IMR-90 (cell line): ENCODE measurements around the gene OR2T29. TPM values are rescaled to one million over a fixed set of nuclear protein-coding genes. Genes with fewer than 3 reads are reported as not detected.

Experiments
- ATAC-seq: fragments of 200-7000 bp; cut with Tn5 transposase; 2 replicates; pipeline ENCODE4 v1.9.1; 2020; ENCODE audit warnings: low read depth, mild to moderate bottlenecking, moderate library complexity
- BruUV-seq: library from RNA; stranded (reverse); fragments of 400-500 nt; replicated peaks from 2 replicates; lab custom pipeline; 2021; lab: Mats Ljungman, UMichigan
- CTCF ChIA-PET: fragments of 300-600 bp; formaldehyde crosslinking; extraction: SDS; loops from one replicate; lab custom pipeline; 2021; ENCODE audit warnings: antibody characterized with exemption; lab: Yijun Ruan, JAX
- POLR2A ChIA-PET: fragments of 300-600 bp; sonication (Branson Sonifier 250); formaldehyde crosslinking; loops from one replicate; lab custom pipeline; 2022; ENCODE audit warnings: antibody characterized with exemption; ENCODE audit not compliant: unreplicated experiment; lab: Charles Lee
- DNase-seq: peaks from one replicate; pipeline ENCODE4 v3.0.0; 2013
- H2AFZ ChIP-seq: replicated peaks from 2 replicates; pipeline ENCODE3; 2013; ENCODE audit warnings: low read length, mild to moderate bottlenecking; ENCODE audit not compliant: poor library complexity
- H2AK5ac ChIP-seq: 2 replicates; pipeline ENCODE4 v1.6.1; 2013; ENCODE audit warnings: low read depth, low read length, inconsistent platforms
- H2AK9ac ChIP-seq: replicated peaks from 2 replicates; pipeline ENCODE3; 2013; ENCODE audit warnings: mild to moderate bottlenecking, low read depth, low read length, moderate library complexity; ENCODE audit not compliant: poor library complexity
- H2BK120ac ChIP-seq: 2 replicates; pipeline ENCODE4 v1.6.1; 2013; ENCODE audit warnings: low read depth, low read length, inconsistent platforms
- H2BK15ac ChIP-seq: 3 replicates; pipeline ENCODE4 v1.6.1; 2013; ENCODE audit warnings: low read depth, low read length, inconsistent platforms
- H2BK20ac ChIP-seq: 2 replicates; pipeline ENCODE4 v1.6.1; 2013; ENCODE audit warnings: low read depth, mild to moderate bottlenecking, inconsistent platforms, low read length, moderate library complexity
- H2BK5ac ChIP-seq: 2 replicates; pipeline ENCODE4 v1.6.1; 2013; ENCODE audit warnings: mild to moderate bottlenecking, low read depth, low read length, inconsistent platforms; ENCODE audit not compliant: poor library complexity, severe bottlenecking
- H3K14ac ChIP-seq: replicated peaks from 2 replicates; pipeline ENCODE4 v1.6.1; 2013; ENCODE audit warnings: low read depth, low read length, inconsistent platforms
- H3K18ac ChIP-seq: 2 replicates; pipeline ENCODE4 v1.6.1; 2013; ENCODE audit warnings: low read depth, low read length, control low read depth
- H3K23ac ChIP-seq: 2 replicates; pipeline ENCODE4 v1.6.1; 2013; ENCODE audit warnings: low read depth, low read length, inconsistent platforms
- H3K27ac ChIP-seq: 2 replicates; pipeline ENCODE4 v1.5.1; 2013; ENCODE audit warnings: mild to moderate bottlenecking, control low read depth, low read length; ENCODE audit not compliant: insufficient read depth
- H3K27me3 ChIP-seq: 2 replicates; pipeline ENCODE4 v1.6.1; 2013; ENCODE audit warnings: low read length; ENCODE audit not compliant: control insufficient read depth, insufficient read depth
- H3K36me3 ChIP-seq: 2 replicates; pipeline ENCODE4 v1.6.1; 2013; ENCODE audit warnings: low read length, mixed read lengths; ENCODE audit not compliant: control insufficient read depth, insufficient read depth
- H3K4ac ChIP-seq: 2 replicates; pipeline ENCODE4 v1.6.1; 2013; ENCODE audit warnings: low read depth, low read length, inconsistent platforms
- H3K4me1 ChIP-seq: 2 replicates; pipeline ENCODE4 v1.6.1; 2013; ENCODE audit warnings: low read length, mixed read lengths; ENCODE audit not compliant: control insufficient read depth, insufficient read depth
- H3K4me2 ChIP-seq: 2 replicates; pipeline ENCODE4 v1.6.1; 2013; ENCODE audit warnings: low read depth, mild to moderate bottlenecking, control low read depth, low read length, moderate library complexity
- H3K4me3 ChIP-seq: 2 replicates; pipeline ENCODE4 v1.5.1; 2013; ENCODE audit warnings: low read depth, mild to moderate bottlenecking, control low read depth, low read length, moderate library complexity; ENCODE audit not compliant: insufficient read depth
- H3K56ac ChIP-seq: 2 replicates; pipeline ENCODE4 v1.6.1; 2013; ENCODE audit warnings: low read length, inconsistent platforms; ENCODE audit not compliant: insufficient read depth; ENCODE audit errors: extremely low read depth
- H3K79me1 ChIP-seq, 2 experiments: 2 replicates each; pipeline ENCODE4 v1.6.1; 2013; ENCODE audit warnings: low read length in 2 of 2, inconsistent platforms in 1 of 2, low read depth in 1 of 2
- H3K9ac ChIP-seq: 2 replicates; pipeline ENCODE4 v1.6.1; 2013; ENCODE audit warnings: low read depth, low read length, control low read depth
- H3K9me1 ChIP-seq: 2 replicates; pipeline ENCODE4 v1.6.1; 2013; ENCODE audit warnings: low read length, inconsistent platforms; ENCODE audit not compliant: insufficient read depth
- H3K9me3 ChIP-seq: 2 replicates; pipeline ENCODE4 v1.6.1; 2013; ENCODE audit warnings: low read length; ENCODE audit not compliant: control insufficient read depth, insufficient read depth
- H4K20me1 ChIP-seq: 2 replicates; pipeline ENCODE4 v1.6.1; 2013; ENCODE audit warnings: low read length, inconsistent platforms; ENCODE audit not compliant: insufficient read depth
- H4K5ac ChIP-seq: 2 replicates; pipeline ENCODE4 v1.6.1; 2013; ENCODE audit warnings: mild to moderate bottlenecking, low read depth, low read length, control low read depth
- H4K8ac ChIP-seq, 2 experiments: 2 replicates each; pipeline ENCODE4 v1.6.1; 2013; ENCODE audit warnings: low read depth in 2 of 2, low read length in 2 of 2, control low read depth in 1 of 2, inconsistent platforms in 1 of 2
- H4K91ac ChIP-seq: 2 replicates; pipeline ENCODE4 v1.6.1; 2013; ENCODE audit warnings: low read depth, low read length, inconsistent platforms; ENCODE audit not compliant: insufficient read depth
- BHLHE40 ChIP-seq: fragments of 150-350 bp; IDR thresholded peaks from 2 replicates; pipeline ENCODE4 v1.6.1; 2016; ENCODE audit warnings: mild to moderate bottlenecking, low read depth, low read length
- FOS ChIP-seq: fragments of 150-350 bp; IDR thresholded peaks from 2 replicates; pipeline ENCODE4 v1.6.1; 2016; ENCODE audit warnings: low read depth, low read length
- RFX5 ChIP-seq: IDR thresholded peaks from 2 replicates; pipeline ENCODE4 v1.8.0; 2012; ENCODE audit warnings: low read depth, mild to moderate bottlenecking, low read length, moderate library complexity
- WGBS, 2 experiments: methylation state at CpG; one replicate each; pipeline versions ENCODE4 v1.1.5 to v1.1.7; 2013; ENCODE audit warnings: missing lambda C conversion rate in 2 of 2; ENCODE audit not compliant: insufficient read length in 1 of 2; ENCODE audit errors: extremely low coverage in 2 of 2; 5-methylcytosine and 5-hydroxymethylcytosine counted together
- dilution Hi-C: fragments of 300-500 bp; cut with HindIII; formaldehyde crosslinking; loops from one replicate; pipeline ENCODE4 v1.14.3; 2018; ENCODE audit warnings: low sequenced_read_pairs; ENCODE audit not compliant: unreplicated experiment
- in situ Hi-C: fragments of 300-500 bp; cut with MboI; formaldehyde crosslinking; loops from 3 replicates; pipeline ENCODE4 v1.14.3; 2019; ENCODE audit warnings: low sequenced_read_pairs, inconsistent platforms, mixed read lengths
- intact Hi-C: fragments of 100-400 bp; cut with micrococcal nuclease; formaldehyde crosslinking; loops from 2 replicates; pipeline ENCODE4 v1.10.0; 2022
- polyA plus RNA-seq, 3 experiments: library from polyadenylated mRNA; depleted of rRNA; stranded (reverse); fragments of >200 nt; gene quantifications; 2 replicates each; pipeline ENCODE4 v1.2.3, GENCODE V29; 2012; ENCODE audit warnings: low replicate concordance in 1 of 3
- total RNA-seq: library from RNA; depleted of rRNA; stranded (reverse); fragments of >200 nt; gene quantifications from 2 replicates; pipeline ENCODE4 v1.2.3, GENCODE V29; 2012

The OR2T29 gene
- total and polyA plus RNA-seq, 2 of the 4 experiments (the other 2 are of a cell fraction), result not detected

GRCh38 chr1:248610301-248610700 lies 47.7 kb upstream of the OR2T29 start:
- in situ Hi-C loops, result no loop called here
- no peak overlapping the region for H3K9ac ChIP-seq
- H4K5ac ChIP-seq, result no peak overlapping the region

More at GRCh38 chr1:248610301-248610700, 47.7 kb upstream of the OR2T29 start:
- Histone ChIP-seq H2BK5ac (no peak overlapping the region), H3K14ac (no peak overlapping the region), H3K79me1 (no peaks in the 10 kb centered on the region), H2BK15ac (no peak overlapping the region), H4K91ac (no peak overlapping the region), H2AK5ac (no peak overlapping the region), H3K9me1 (no peaks in the 10 kb centered on the region), H2BK20ac (no peak overlapping the region), H3K4me1 (no peaks in the 10 kb centered on the region), H3K4ac (no peak overlapping the region), H4K20me1 (no peaks in the 10 kb centered on the region), H2AFZ (no peak overlapping the region), H4K8ac (no peak overlapping the region), H3K56ac (no peak overlapping the region), H3K27ac (no peak overlapping the region), H3K4me2 (no peak overlapping the region), H3K9me3 (no peaks in the 10 kb centered on the region), H3K4me3 (no peak overlapping the region), H2BK120ac (no peak overlapping the region), H2AK9ac (no peak overlapping the region), H3K18ac (no peak overlapping the region), H3K36me3 (no peaks in the 10 kb centered on the region), H3K27me3 (no peaks in the 10 kb centered on the region), H3K23ac (no peak overlapping the region)
- WGBS, 2 experiments, result no CpG with 5 or more reads among the region's 3 CpGs
- ChIA-PET POLR2A (no interaction called here), CTCF (no interaction called here)
- DNase-seq, result no peak
- ATAC-seq, result no peak
- dilution Hi-C loops (no loop called here), intact Hi-C loops (no loop called here)
- no TSS peak for BruUV-seq
- no peak for TF ChIP-seq FOS
- TF ChIP-seq RFX5, result no peak
- TF ChIP-seq BHLHE40, result no peak
